ENCODE data around the gene PLEKHG3. TPM values are rescaled to one million over a fixed set of nuclear protein-coding genes. Genes with fewer than 3 reads are reported as not detected.

The PLEKHG3 gene
- total RNA-seq, 1 donor from 2014 or later, result 90.0 TPM

GRCh38 chr14:64725879-64726584 lies 21.8 kb downstream of the PLEKHG3 start:
- DNase-seq (ENCODE audit: low spot score), result no peak

GRCh38 chr14:64726585-64726890 lies 22.3 kb downstream of the PLEKHG3 start:
- peak; percentile 67 for DNase-seq (ENCODE audit: low spot score)

GRCh38 chr14:64727551-64728071 lies 23.4 kb downstream of the PLEKHG3 start:
- no peak for DNase-seq (ENCODE audit: low spot score)

- no peak for DNase-seq (ENCODE audit: low spot score)
These were observed 23.9 kb downstream of the PLEKHG3 start for GRCh38 chr14:64728106-64728505.

DNA sequence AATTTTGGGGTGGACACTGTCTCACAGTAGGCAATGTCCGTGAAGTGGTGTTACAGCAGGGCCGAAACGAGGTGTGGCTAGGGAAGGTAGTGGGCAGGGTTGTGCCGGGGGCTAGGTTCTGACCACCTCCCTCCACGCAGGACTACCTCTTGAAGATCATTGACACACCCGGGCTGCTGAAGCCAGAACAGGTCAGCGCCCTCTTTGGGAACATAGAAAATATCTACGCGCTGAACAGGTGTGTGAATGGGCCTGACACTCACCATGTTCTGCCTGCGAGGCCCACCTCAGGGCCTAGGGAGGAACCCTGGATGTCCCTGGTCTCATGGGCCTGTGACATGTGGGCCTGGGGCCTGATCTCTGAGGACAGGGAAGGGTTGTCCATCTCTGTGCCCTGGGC lies 24.6 kb downstream of the PLEKHG3 start:
- DNase-seq (ENCODE audit: low spot score), result no peak

- DNase-seq (ENCODE audit: low spot score), result no peak
These were observed 25.3 kb downstream of the PLEKHG3 start for GRCh38 chr14:64729386-64730060.

DNA sequence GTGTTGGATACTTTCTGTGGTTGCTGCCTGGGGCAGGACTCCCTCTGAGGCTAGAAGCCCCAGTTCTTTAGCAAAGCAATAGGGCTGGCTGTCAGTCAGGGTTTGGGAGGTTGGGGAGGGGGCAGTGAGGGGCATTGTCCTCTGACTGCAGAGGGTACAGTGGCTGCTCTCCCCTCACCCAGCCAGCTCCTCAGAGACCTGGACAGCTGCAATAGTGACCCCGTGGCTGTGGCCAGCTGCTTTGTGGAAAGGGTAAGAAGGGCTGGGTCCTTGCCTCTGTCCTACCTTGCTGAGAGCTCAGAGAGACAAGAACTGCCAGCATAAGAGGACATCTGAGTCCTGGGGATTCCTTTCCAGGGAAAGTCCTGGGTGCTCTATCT lies 25.8 kb downstream of the PLEKHG3 start:
- no peak for DNase-seq (ENCODE audit: low spot score)

DNA sequence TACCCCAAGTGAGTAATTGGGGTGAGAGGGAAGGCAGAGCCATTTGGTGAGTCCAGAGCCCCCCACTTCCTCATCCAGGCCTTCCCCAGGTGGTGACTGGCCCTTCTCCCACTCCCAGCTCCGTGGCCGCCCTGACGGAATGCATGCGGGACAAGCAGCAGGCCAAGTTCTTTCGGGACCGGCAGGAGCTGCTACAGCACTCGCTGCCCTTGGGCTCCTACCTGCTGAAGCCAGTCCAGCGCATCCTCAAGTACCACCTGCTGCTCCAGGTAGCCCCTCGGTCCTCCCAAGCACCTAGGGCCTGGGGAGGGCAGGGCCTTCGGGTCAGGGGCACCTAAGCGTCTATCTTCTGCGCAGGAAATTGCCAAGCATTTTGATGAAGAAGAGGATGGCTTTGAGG lies 26.5 kb downstream of the PLEKHG3 start:
- no peak for DNase-seq (ENCODE audit: low spot score)

GRCh38 chr14:64731141-64731581 lies 26.9 kb downstream of the PLEKHG3 start:
- no peak for DNase-seq (ENCODE audit: low spot score)

DNA sequence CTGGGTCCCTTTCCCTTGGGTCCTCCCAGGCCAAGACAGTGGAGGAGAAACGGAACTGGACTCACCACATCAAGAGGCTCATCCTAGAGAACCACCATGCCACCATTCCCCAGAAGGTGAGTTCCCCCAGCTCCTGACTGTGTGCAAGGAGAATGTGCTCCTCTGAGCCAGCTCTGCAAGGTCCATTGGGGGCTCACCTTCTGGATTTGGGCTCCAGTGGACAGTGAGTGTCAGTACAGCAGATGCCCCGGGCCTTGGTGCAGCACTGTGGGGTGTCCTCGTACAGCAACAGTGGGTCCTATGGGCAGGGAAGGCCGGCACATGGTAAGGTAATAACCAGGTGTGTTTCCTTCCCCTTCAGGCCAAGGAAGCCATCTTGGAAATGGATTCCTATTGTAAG lies 27.8 kb downstream of the PLEKHG3 start:
- no peak for DNase-seq (ENCODE audit: low spot score)

GRCh38 chr14:64732536-64733120 lies 28.4 kb downstream of the PLEKHG3 start:
- DNase-seq (ENCODE audit: low spot score), result no peak

GRCh38 chr14:64733321-64733720 lies 29.1 kb downstream of the PLEKHG3 start:
- DNase-seq (ENCODE audit: low spot score), result no peak

DNA sequence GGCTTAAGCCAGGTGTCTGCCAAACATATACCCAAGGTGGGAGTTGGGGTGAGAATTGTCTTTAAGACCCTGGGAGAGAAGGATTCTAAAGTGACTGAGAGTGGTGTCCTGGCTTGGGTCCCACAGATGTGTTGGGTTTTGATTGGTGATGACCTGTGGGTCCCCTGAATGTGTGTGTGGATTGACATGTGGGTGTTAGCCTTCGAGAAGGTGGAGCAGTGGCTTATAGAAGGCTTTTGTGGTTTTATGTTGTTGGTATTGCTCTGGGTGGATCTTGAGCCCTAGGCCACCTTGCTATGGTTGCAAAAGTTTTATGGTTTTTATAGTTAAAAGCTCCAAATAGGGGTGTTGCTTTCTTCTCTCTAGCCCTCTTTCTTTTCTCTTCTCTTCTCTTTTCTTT lies 29.7 kb downstream of the PLEKHG3 start:
- DNase-seq (ENCODE audit: low spot score), result no peak

DNA sequence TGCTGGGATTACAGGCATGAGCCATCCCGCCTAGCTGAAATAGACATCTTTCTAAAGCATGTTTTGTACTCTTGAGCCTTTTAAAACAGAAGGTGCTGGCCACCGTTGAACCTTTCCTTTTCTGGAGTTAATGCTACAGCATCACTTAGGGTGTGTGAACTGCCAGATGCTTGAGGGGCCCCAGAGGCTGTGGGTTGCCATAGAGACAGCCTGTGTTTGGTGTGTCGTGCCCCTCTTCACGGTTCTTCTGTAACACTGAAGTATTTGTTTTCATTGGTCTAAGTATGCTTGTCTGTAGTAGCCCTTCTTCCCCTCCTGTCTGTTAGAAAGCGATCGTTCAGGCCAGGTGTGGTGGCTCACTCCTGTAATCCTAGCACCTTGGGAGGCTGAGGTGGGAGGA lies 30.8 kb downstream of the PLEKHG3 start:
- no peak for DNase-seq (ENCODE audit: low spot score)

DNA sequence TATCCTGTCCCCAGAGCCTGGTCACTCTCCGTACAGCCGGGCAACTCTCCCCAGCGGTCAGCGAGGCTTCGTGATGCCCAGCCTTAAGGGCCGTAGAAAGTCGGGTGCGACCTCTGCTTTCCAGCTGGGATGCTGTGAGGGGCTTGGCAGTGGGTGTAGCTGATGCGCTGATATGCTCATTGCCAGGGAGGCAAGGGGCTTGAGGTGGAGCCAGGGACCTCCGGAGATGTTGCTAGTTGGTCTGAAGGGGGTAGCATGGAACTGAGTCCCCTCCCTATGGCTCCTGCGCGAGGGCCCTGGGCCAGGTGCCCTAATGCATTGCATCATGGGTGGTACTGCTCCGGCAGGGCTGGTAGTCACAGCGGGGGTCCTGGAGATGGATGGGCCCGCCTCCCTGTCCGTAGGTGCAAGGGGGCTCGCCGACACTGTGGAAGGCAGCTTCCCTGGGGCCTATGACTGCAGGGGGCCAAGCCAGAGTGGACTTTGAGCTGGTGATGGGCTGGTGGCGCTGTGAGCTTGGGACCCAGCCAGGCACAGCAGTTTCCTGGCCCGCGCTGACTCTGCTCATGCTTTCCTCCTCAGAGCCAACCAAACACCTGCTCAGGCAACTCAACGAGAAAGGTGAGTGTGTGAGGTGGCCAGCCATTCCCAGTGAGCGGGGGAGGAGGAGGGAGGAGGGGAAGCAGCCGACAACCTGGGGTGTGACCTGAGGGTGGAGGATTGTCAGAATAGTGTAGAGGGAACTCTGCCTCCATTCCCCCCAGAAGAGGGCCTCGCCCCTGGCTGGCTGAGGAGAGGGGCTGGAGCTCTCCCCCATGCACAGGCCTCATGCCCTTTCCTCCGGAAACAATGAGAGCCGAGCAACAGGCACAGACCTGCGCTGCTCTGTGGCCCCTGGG lies 32.3 kb downstream of the PLEKHG3 start:
- DNase-seq (ENCODE audit: low spot score), result no peak

- no peak for DNase-seq (ENCODE audit: low spot score)
These were observed 33.4 kb downstream of the PLEKHG3 start for GRCh38 chr14:64737391-64738280.

GRCh38 chr14:64738281-64738804 lies 34.1 kb downstream of the PLEKHG3 start:
- no peak for DNase-seq (ENCODE audit: low spot score)

DNA sequence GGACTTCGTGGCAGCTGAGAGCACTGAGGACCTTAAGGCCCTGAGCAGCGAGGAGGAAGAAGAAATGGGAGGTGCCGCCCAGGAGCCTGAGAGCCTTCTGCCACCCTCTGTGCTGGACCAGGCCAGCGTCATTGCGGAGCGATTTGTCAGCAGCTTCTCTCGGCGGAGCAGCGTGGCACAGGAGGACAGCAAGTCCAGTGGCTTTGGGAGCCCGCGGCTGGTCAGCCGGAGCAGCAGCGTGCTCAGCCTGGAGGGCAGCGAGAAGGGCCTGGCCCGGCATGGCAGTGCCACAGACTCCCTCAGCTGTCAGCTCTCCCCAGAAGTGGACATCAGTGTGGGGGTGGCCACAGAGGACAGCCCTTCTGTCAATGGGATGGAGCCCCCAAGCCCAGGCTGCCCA lies 37.0 kb downstream of the PLEKHG3 start:
- DNase-seq (ENCODE audit: low spot score), result no peak

- no peak for DNase-seq (ENCODE audit: low spot score)
These were observed 37.7 kb downstream of the PLEKHG3 start for GRCh38 chr14:64741961-64742360.

- no peak for DNase-seq (ENCODE audit: low spot score)
These were observed 38.8 kb downstream of the PLEKHG3 start for GRCh38 chr14:64743061-64743460.

All from umbilical cord (tissue), 2 donors.